GM18870 (cell line): ENCODE results near the gene TMED4.

Source experiments
- ATAC-seq: cut with Tn5 transposase; IDR thresholded peaks from one replicate; pipeline ENCODE4 v1.9.1; 2021; ENCODE audit warnings: moderate library complexity; ENCODE audit not compliant: unreplicated experiment

Gene TMED4

DNA sequence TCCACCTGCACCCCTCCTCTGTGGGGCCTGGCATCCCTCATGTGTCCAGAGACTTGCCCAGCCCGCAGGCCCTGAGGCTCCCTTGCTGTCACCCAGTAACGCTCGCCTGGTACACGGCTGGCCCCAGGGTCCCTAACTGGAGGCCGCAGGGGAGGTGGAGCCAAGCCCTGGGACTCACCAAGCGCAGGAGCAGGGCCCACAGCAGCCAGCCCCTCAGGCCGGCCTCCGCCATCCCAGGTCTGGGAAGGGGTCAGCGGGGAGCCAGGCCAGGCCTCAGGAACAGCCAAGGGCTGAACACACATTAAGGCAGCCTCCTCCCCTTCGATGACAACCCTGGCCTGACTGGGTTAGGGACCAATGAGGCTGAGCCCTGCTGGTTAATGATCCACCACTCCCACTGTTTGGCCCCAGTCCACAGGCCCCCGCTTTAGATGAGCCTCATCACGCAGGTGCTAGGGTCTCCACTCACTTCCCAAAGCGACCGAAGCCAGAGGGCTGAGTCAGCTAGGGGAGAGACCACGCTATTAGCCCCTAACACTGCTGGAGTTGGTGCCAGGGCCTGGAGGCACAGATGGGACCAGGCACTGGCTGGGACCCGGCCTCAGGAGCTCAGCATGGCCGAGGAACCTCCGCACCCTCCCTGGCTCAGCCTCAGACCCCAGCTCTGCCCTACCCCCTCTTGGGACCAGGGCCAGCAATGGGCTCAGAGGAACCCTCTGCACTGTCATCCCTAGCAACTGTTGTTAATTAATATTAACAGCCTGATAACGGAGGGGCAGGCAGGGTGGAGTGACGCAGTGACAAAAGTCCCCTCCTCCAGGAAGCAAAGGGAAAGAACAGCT, 40.8 kb downstream of the TMED4 start, which contains the start of gene NPC1L1:
Gene NPC1L1, minus strand, starts transcription at position 303 of the 842 bp plus-strand sequence. Its CDS starts 71 bp downstream, at position 232.
- no peak for ATAC-seq

DNA sequence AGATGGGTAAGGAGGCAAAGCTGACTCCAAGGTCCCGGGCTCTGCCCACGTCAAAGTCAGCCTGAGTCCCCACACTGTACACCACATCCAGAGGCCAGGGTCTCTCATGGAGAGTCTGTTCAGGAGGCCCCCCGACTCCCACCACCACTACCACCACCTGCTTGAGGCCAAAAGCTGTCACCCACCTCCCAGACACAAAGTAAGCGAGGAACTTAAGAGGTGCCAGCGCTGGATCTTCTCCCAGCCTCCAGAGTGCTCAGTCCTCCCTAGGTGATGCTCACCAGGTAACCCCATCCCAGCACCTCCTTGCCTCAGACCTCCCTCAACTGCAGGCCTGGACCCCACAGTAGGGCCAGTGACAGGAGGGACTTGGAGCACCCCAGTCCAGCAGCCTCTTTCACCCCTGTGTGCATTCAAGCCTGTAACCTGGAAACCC, 41.4 kb downstream of the TMED4 start:
- ATAC-seq, result no peak

DNA sequence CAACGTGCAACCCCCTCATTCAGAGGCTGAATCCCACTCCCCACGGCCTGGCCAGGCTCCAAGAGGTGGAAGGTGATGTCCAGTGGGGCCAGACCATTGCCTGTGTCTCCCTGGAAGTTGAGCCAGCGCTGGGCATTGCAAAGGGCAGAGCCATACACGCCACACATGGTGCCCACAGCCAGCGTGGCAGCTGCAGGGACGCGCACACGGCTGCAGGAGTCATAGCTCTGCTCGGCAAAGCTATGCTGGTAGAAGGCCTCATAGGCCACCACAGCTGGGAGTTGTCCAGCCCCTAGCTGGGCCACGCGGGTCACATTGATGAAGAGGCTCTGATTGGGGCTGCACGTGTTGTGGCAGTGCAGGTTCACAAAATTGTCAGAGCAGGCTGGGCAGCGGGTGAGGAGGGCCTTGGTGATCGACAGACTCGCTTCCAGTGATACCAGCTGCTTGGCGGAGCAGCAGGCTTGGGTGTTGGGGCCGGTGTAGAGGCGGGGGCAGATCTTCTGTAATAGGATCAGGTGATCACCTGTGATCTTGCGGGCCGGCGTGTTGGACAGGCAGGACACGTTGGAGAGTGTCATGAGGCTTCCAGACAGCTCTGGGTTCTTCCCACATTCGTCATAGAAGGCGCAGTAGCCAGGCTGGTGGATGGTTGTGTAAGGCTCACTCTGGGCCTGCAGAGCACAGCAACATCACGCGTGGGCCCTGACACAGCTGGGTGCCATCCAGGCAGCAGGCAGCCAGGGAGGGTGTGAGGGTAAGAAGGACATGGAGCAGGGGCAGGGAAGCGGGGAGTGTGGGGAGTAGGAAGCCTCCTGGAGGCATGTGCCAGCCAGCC, 42.1 kb downstream of the TMED4 start:
- no peak for ATAC-seq

DNA sequence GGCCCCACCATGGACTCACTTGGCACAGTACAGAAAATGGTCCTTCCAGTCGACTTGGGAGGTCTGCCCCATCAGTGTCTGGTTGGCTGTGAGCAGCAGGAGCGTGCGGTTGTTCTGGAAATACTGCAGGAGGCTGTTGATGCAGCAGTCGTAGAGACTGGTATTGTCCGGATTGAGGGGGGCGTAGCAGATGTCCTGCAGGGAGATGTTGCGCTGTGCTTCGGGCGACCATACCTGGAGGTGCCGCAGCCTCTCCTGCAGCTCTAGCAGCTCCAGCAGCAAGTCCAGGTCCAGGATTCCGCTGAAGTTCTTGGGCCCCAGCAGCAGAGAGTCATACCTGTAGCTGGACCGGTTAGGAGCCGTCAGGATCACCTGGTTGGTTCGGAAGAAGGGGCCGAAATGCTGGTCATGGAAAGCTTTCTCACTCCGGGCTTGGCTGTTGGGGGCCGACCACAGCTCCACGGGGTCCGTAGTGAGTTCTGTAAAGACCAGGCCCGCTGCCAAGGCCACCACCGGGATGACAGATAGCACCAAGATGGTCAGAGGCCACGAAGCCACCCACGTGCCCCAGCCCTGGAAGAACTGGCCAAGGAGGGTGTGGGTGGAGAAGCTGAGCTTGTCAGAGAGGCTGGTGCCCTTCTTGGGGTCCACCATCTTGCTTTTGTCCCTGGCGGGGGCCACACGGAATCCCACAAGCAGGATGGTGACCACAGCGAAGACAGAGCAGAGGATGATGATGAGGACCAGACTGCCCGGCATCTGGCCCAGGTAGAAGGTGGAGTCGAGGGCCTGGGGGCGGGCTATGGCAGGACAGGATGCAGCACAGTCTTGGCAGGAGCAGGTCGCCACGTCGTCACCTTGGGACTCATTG, 43.0 kb downstream of the TMED4 start:
- ATAC-seq, result no peak

DNA sequence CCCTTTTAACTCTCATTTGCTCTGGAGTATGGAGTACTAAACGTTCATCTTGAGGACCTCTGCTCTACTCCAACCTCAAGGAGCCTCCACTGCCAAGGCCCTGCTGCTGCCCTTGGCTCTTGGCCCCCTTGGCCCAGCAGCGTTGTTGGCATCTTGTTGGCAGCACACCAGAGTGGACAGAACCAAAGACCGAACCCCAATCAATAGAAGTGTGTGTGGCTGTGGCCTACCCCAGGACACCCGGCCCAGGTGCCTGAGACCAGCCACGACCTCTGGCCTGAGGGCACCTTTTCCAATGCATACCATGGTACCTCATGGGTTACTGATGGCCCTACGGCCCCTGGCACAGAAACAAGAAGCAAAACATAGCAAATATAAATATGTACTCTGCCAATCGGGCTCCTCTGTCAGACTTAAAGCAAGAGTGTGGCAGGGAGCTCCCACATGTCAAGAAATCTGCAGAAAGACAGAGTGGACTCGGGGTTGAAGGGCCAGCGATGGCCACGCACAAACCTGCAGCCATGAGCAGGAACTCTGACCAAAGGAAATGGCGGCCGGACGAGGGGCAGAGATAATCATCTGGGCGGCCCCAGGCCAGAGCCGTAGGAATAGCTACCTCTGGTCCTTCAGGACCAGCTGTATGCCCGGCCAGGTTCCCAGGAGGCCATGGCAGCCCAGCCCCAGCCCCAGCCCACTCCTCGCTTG, 43.8 kb downstream of the TMED4 start:
- no peak for ATAC-seq

DNA sequence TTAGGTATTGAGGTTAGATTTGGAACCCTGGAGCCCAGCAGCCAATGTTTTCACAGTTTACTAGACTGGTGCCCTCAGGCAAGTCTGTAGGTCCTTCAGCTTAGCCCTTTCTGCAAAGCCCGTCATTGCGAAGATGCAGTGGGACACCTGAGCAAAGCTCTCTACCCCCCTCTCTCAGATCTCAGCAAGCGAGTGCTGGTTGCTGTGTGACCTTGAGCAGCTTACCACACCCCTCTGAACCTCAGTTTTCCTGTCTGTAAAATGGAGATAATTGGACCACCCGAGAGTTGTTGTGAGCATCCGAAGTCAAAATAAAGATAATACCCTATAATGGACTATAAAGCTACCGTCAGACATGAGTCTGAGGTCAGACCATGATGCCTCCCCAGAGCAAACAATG, 44.6 kb downstream of the TMED4 start:
- ATAC-seq, result no peak

DNA sequence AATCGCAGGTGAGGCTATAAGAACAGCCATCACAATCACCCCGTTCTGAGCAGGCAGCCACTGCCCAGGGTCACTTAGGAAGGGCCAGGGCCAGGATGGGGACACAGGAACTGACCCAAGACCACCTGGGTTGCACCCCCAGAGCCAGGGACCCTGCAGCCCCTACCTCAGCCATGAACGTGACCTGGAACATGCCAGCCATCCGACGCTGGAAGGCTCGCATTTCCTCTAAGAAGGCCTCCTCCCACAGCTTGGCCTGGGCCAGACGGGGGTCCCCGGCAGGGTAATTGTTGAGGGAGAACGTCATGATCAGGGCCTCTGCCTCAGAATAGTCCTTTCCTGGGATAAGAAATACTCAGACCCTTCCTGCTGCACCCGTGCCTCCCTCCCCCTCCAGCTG, 45.9 kb downstream of the TMED4 start:
- no peak for ATAC-seq

DNA sequence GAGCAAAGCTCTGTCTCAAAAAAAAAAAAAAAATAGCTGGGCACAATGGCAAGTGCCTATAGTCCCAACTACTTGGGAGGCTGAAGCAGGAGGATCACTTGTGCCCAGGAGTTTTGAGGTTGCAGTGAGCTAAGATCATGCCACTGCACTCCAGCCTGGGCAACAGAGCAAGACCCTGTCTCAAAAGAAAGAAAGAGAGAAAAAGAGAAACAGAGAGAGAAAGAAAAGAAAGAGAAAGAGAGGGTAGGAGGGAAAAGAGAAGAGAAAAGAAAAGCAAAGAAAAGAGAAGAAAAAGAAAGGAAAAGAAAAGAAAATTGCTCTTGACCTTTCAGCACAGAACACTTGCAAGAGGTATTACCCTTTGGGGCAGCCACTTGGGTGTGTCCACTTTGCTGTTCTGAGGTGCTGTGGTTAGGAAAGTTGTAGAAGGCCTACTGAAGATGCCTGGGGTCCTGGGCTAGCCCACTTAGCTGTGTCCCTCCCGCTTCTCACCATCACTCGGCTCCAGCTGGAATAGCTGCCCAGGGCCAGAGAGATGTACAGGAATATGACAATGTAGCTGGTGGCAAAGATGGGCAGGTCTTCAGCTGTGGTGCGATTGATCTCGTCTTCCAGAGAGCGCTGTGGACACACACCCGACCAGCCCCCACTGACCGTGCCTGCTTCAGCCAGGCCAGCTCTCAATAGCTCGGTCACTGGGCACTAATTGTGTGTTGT, 46.5 kb downstream of the TMED4 start:
- no peak for ATAC-seq

DNA sequence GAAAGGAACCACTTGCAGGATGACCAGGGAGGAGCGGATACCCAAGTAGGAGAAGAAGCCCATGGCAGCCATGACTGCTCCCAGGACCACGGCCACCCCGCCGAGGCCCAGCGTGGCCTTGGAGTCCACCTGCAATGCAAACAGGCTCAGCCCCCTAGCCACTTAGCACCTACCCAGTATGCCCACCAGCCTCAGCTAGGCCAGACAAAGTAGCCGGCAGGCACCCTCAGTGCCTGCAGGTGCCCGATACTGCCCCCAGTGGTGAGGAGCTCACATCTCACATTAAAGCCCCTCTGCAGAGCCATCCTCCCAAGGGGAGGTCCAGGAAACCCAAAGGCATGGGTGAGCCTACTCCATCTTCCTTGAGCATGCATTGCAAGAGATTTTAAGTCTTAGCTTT, 47.5 kb downstream of the TMED4 start:
- ATAC-seq, result no peak

DNA sequence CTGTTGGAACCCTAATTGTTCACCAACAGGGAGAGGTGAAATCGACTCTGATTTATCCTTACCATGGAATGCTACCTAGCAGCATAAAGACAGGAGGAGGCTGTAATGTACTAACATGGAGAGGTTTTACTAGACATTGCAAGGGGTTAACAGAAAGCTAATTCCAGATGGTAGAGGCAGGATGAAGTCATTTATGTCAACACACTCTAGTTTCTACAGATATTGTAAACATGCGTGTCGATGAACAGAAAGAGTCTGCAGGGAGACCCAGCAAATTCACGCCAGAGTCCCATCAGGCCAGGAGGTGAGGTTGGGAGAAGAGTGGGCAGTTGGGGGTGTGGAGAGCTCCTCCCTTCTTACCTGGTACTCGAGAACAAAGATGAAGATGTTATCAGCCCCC, 47.9 kb downstream of the TMED4 start:
- ATAC-seq, result no peak

DNA sequence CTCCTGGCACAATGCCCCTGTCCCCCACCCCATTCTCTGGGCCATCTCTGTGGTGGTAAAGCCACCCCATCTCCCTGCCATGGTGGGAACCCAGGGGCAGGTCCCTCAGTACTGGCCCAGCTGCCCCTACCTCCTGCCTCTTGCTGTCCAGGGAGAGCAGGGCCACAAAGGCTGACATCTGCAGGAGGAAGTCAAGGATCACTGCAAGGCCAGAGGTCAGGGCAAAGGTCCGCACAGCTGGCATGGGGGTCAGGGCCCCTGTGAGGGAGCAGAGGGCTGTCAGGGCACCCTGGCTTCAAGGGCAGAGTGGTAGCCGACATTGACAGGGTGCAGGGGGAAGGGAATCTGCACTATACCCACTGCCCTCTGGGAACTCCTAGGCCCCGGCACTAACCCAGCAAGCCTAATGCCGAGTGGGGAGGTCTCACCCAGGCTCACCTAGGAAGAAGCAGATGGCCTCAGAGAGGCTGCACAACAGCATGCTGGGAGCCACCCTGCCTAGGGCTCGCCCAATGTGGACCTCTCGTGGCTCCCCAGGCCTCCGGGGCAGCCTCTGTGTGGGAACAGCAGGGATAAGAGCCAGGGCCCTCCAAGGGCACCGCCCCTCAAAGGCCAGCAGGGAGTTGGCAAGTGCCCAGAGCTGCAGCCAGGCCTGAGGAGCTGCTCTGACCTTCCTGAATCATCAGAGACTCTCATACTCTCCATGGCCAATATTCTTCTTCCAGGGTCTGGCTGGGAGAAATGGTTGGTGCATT, 48.6 kb downstream of the TMED4 start:
- no peak for ATAC-seq

DNA sequence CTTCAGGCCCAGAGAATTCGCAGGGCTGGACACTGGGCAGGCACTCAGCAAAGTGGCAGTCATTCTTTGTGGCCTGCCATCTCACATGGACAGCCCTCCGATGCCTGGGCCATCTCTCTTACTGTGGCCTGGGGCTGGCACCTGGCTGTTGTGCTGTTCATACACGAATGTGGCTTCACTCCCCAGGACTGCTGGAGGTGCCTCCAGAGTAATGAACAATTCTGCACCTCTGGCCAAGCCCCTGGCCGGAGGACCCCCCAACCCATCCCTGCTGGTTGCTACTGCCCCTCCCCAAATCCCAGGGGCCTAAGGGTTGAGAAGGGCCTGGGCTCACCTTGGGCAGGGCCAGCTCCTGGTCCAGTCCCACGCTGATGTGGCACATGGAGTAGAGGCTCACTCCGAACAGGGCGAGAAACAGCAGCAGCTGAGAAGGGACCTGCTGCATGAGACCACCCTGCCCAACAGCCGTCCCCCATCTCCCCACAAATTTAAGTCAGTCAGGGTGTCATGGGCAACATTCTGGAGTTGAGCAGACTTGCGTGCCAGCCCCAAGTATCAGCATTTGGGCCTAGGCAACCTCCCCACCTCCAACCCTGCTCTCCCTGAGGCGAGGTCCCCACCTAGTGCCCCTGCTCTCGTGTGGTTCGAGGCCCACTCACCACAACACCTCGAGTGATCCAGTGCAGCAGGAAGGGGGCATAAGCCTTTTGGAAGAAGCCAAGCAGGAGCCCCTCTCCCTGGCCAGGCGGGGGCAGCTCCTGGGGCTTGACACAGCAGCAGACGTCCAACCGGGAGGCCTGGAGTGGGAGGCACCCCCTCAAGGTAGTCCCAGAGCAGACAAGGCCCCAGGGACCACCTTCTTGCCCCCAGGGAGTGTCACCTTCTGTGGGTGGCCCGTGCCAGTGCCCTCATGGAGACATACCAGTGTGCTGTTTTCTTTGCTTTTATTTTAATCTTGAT, 50.3 kb downstream of the TMED4 start:
- ATAC-seq, result no peak

DNA sequence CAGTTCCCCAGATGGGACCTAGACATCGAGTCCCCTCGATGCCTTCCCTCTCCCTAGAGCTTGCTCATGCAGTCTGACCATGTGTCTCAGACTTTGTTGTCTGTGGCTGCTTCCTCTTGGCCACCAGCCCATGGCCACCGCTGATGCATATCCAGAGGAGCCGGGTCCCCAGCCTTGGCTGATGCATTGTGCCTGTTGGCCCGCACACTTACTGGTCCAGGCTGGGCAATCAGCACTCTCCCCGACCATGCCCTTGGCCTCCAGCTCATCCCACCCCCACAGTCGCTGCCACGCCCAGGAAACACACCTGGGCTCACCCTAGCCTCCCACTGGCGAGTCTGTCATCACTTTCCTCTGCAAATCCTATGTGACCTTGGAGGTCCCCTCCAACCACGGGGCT, 51.0 kb downstream of the TMED4 start:
- ATAC-seq, result no peak
